Fibroblast of skin of left biceps (primary cell): ENCODE measurements around the gene CCDC136.

Experiments
- DNase-seq, 2 experiments: peaks; one replicate each; pipeline ENCODE4 v3.0.0-alpha.2; 2013; ENCODE audit warnings: low read depth in 2 of 2

Gene CCDC136

DNA sequence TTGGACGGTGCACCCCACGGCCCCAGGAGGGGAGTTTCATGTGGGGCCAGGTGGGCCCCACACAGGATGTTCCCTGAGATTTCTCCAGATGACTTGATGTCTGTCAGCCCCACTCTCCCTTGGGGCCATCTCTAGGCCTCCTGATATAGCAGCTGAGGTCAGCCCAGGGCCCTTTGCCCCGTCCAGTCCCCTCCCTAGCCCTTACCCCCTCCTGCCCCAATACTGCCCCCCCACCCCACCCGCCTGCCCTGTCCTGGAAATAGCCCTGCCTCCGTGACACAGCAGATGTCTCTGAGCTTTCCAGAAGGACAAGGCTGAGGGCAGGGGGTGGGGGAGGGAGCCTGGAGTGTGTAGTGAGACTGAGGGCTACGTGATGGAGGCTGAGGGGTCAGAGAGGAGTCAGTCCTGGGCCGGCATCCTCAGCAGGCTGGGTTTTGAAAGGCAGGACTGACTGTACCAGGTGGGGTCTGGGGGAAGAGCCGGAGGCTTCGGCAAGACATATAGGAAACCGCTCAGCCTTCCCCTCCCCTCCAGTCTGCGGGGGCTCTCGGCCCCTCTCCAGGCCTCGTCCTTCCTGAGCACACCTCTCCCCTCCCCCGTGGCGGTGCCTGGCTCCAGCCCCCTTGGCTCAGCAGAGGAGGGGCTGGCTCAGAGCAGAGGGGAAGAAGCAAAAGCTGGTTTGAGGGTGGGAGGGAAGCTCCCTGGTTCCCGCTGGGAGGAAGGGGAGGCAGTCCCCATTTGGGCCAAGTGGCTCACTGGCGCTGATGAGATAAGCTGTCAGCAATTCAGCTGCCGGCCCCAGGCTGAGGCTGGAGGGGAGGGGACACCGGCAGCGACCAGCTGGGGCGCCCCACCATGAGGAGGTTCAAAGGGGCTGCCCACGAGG, 40.5 kb downstream of the CCDC136 start:
- DNase-seq = no peak

GRCh38 chr7:128832880-128833147, 41.0 kb downstream of the CCDC136 start:
- no peak for DNase-seq

DNA sequence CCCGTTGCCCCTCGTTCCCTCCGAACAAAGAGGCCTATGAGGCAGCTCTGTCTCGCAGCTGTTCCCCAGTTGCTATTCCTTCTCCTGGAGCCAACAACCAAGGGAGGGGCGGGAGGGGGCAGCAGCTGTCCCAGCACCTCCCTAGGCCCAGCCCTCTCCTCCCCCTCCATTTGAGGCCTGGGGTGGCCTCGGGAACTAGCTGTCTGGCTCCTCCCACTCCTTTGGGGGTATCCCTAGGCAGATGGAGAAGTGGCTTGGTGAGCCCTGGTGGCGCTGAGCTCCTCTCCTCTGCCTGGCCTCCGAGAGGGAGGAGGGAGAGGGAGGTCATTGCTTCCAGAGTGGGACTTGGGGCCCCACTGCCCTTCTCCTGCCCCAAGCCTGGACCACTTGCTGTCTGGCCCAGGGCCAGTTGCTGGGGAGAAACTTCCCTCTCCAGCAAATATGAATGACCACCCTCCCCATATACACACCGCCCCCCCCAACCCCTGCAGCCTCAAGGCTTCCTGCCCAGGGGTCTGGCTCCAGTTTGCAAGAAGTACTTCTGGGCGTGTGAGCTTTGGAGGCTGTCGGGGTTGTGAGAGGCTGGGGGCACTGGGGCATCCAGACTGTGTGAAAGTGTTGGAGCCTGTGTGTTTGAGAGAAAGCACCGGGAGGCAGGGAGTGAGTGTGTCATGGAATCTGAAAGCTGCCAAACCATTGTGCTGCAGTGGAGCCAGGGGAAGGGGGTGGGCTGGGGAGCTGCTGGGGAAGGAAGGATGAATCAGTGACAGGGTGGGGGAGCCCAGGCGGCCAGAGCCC, 41.6 kb downstream of the CCDC136 start:
- peak; percentile 62 to 64 for DNase-seq

DNA sequence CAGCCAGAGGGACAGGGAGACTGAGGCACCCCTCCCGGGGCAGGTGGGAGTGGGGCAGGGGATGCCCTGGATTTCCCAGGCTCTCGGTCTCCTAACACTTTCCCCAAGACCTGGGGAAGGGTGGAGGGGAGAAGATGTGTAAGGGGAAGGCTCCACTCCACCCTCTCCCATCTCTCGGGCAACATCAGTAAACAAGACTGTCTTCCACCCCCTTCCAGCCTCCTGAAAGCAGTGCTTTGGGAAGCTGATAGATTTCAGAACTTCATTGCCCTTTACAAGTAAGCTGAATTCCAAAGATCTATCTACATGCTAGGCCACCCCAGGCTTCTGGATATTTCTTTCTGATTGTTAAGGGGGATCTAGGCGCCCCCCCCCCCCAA, 42.2 kb downstream of the CCDC136 start:
- DNase-seq = no peak

GRCh38 chr7:128835231-128835751, 43.5 kb downstream of the CCDC136 start:
- no peak for DNase-seq

GRCh38 chr7:128835790-128836641, 44.2 kb downstream of the CCDC136 start:
- no peak for DNase-seq

DNA sequence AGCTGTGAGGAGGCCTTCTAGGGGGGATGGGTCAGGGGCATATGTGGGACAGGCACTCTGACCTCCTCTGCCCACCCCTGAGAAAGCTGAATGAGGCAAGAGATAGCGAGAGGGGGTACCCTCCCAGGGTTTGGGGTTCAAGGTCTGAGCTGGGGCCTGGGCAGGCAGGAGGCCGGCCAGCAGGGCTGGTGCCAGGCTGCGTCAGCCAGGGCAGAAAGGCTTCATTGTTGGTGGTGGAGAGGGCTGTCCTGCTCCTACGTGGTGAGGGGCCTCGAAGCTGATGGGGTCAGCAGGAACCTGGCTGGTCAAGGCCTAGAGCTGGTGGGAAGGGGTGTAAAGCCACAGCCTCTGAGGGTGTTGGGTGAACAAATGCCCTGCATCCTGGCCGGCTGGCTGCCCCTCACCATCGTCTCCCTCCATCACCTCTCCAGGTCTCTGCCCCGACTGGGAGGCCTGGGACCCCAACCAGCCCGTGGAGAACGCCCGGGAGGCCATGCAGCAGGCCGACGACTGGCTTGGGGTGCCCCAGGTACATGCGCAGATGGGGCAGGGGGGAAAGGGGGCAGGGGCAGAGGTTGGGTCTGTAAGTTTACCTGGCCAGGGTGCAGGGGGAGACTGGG, 45.1 kb downstream of the CCDC136 start:
- DNase-seq = no peak

GRCh38 chr7:128837521-128837921, 45.8 kb downstream of the CCDC136 start:
- DNase-seq = no peak

- DNase-seq = no peak
Observed at GRCh38 chr7:128838109-128838779, 46.5 kb downstream of the CCDC136 start.

DNA sequence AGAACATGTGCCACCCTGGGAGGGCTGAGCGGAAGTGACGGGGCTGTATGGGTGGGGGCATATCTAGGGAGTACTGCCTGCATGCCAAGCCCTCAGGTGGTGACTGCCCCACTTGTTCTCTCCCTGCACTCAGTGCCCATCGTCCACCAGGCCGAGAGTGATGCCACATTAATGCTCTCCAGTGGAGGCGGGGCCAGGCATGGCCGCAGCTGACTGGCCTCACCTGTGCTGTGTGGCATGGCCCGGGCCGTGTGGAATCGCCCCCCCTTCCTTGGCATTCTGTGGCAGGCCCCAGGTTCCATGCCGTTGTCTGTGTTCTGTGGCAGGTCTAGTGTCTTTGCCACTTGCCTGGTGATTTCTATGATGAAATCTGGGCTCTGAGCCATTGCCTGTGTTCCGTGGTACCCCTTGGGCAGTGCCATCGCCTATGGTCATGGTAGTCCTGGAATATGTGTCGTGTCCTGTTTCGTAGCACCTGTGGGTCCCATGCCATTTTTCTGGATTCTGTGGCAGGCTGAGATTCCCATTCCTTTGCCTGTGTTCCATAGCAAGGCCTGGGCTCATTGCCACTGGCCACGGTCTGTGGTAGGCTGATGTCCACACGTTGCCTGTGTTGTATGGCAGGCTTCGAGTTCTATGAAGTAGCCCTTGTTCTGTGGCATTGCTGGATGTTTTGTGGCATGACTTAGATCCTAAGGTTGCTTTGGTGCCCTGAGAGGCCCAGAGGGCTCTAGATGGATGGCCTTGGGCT, 47.4 kb downstream of the CCDC136 start:
- DNase-seq = no peak

DNA sequence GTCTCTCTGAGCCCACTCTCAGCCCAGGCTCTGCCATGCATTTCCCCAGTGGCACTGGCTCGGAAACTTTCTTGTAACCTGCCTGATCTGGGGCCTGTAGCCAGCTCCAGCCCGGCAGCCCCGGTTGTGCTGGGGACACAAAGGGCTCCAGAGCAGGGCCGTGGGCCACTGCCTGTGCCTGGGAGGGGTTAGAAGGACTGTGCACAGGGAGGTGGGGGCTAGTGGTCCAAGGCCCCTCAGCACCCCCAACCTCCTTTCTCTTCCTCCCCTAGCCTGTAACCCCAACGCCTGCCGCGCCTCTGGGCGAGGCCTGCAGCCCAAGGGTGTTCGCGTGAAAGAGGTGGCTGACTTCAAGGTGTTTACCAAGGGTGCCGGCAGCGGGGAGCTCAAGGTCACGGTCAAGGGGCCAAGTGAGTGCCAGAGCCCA, 48.0 kb downstream of the CCDC136 start:
- no peak for DNase-seq

DNA sequence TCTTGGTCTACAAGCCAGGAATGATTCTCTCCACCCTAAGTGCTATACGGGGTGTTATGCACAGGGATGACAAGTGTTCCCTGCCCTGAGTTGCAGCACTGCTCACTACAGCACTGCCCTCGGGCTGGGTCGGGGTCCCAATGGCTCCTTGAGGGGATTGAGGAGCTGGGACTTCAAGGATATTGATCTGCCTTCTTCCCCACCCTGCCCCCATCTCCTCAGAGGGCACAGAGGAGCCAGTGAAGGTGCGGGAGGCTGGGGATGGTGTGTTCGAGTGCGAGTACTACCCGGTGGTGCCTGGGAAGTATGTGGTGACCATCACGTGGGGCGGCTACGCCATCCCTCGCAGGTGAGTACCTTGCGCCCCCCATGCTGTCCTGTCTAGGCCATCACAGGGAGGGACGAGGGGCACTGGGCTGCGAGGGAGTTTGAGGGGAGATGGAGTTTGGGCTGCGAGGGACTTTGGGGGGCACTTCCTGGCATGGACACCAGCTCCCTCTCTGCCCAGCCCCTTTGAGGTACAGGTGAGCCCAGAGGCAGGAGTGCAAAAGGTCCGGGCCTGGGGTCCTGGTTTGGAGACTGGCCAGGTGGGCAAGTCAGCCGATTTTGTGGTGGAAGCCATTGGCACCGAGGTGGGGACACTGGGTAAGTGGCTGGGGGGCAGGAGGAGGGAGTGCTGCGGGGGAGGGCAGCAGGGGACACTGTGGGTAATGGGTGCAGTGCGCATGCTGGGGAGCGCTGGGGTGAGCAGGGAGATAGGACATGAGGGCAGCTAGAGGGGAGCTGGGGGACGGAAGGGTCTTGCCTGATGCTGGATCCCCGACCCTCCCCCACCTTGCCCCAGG, 48.8 kb downstream of the CCDC136 start:
- no peak for DNase-seq

- DNase-seq = no peak
Observed at GRCh38 chr7:128841171-128841690, 49.5 kb downstream of the CCDC136 start.

DNA sequence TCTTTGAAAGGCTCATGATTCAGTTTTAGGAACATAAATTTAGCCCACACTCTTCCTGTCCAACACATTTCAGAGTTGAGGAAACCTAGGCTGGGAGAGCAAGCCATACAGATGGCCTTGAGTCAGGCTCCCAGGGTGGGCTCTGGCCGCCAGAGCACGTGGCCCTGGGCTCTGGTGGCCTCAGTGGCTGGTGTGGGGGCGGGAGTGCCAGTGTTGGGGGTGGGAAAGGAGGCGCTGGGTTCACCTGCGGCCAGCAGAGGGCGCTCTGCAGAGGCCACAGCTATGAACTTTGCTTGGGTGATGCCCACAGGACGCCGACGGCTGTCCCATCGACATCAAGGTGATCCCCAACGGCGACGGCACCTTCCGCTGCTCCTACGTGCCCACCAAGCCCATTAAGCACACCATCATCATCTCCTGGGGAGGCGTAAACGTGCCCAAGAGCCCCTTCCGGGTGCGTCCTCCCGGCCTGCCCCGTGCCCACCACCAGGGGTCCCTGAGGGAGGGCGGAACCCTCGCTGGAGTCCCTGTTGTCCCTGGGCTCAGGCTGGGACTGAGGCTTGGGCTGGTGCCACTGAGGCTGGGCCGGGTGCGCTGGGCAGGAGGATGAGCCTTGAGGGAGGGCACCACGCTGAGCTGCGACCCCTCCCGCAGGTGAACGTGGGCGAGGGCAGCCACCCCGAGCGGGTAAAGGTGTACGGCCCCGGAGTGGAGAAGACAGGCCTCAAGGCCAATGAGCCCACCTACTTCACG, 50.3 kb downstream of the CCDC136 start:
- no peak for DNase-seq

DNA sequence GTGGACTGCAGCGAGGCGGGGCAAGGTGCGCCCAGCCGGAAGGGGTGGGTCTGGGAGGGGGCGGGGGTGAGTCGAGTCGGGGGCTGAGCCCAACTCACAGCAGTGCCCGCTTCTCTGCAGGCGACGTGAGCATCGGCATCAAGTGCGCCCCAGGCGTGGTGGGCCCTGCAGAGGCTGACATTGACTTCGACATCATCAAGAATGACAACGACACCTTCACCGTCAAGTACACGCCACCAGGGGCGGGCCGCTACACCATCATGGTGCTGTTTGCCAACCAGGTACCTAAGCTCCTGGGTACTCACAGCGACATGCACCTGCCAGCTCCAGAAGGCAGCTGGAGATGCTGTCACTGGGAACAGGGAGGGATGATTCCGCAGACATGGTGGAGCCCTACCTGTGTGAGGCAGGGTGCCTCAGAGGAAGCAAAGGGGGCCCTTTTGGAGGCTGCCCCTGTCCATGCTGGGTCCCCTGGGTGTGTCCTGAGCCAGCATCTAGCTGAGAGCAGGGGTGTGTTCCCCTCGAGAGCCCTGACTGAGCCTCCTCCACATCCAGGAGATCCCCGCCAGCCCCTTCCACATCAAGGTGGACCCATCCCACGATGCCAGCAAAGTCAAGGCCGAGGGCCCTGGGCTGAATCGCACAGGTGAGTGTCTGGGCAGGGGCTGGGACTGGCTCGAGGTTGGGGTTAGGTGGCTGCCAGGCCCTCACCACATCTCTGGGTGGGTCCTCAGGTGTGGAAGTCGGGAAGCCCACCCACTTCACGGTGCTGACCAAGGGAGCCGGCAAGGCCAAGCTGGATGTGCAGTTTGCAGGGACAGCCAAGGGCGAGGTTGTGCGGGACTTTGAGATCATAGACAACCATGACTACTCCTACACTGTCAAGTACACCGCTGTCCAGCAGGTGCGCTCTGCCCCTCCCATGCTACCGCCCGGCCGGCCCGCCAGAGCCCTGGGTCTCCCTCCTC, 51.2 kb downstream of the CCDC136 start:
- DNase-seq = no peak

DNA sequence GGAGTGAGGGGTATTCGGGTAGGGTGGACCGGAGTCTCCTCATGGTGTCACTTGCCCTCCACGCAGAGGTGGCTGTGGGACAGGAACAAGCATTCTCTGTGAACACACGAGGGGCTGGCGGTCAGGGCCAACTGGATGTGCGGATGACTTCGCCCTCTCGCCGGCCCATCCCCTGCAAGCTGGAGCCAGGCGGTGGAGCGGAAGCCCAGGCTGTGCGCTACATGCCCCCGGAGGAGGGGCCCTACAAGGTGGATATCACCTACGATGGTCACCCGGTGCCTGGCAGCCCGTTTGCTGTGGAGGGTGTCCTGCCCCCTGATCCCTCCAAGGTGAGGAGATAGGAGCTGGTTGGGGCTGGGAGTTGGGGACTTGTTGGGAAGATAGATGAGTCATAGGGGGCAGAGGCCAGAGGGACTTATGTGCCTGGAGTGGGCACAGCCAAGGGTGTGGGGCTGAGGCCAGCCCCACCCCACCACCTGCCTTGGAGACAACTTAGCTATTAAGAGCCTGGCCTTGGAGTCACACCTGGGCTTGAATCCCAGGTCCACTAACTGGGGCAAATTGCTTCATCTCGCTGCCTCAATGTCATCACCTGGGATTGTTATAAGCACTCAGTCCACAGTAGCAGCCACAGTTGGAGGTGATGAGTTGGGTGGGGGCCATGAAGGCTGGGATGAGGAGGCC, 52.3 kb downstream of the CCDC136 start:
- DNase-seq = no peak
